Fibroblast of lung (primary cell): ENCODE results near the gene GDI1.

Source experiments
- EZH2 ChIP-seq: IDR thresholded peaks from 2 replicates; pipeline ENCODE4 v1.5.1; 2012; ENCODE audit warnings: low read length, control low read depth, mild to moderate bottlenecking; ENCODE audit errors: missing control alignments
- TF ChIP-seq, protein P1 (sequence below), 2 donors: IDR thresholded peaks in 1 of 2; conservative IDR thresholded peaks in 1 of 2; 1 replicate in 1 of 2; 2 replicates in 1 of 2; pipeline ENCODE4 v1.5.1; 2011 to 2012; ENCODE audit warnings: low read length in 2 of 2, control low read depth in 1 of 2, inconsistent platforms in 1 of 2, low read depth in 1 of 2, mild to moderate bottlenecking in 1 of 2

DNA sequence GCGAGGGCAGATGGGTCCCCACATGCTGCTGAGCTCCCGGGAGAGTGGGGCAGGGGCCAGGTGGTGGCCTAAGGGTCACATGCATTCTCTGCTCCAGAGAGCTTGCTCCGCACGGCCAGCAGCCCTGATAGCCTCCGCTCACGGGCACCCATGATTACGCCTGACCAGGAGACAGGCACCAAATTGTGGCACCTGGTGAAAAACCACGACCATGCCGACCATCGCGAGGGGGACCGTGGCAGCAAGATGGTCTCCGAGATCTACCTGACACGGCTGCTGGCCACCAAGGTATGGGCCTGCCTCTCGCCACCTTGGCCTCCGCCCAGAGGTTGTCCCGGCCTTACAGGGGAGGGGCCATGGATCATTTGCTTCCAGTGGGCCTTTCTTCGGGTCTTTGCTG is 32.9 kb downstream of the GDI1 start:
- TF ChIP-seq, protein P1, sequence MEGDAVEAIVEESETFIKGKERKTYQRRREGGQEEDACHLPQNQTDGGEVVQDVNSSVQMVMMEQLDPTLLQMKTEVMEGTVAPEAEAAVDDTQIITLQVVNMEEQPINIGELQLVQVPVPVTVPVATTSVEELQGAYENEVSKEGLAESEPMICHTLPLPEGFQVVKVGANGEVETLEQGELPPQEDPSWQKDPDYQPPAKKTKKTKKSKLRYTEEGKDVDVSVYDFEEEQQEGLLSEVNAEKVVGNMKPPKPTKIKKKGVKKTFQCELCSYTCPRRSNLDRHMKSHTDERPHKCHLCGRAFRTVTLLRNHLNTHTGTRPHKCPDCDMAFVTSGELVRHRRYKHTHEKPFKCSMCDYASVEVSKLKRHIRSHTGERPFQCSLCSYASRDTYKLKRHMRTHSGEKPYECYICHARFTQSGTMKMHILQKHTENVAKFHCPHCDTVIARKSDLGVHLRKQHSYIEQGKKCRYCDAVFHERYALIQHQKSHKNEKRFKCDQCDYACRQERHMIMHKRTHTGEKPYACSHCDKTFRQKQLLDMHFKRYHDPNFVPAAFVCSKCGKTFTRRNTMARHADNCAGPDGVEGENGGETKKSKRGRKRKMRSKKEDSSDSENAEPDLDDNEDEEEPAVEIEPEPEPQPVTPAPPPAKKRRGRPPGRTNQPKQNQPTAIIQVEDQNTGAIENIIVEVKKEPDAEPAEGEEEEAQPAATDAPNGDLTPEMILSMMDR (conservative IDR thresholded peaks at IDR 0.05 in 1 of 2, IDR thresholded peaks at IDR 0.05 in 1 of 2; ENCODE audit: low read depth in 1 of 2, low read length in 2 of 2) = no peak
- no peak for TF ChIP-seq EZH2
